Neutrophil (primary cell): ENCODE results near the gene ID4.

Source experiments
- H3K27ac ChIP-seq: fragments of 200-600 bp; sonication (generic); 2 replicates; pipeline ENCODE4 v1.5.1; 2016; ENCODE audit warnings: mild to moderate bottlenecking, moderate library complexity
- H3K27me3 ChIP-seq: fragments of 200-600 bp; sonication (generic); 2 replicates; pipeline ENCODE4 v1.6.0; 2016; ENCODE audit warnings: mild to moderate bottlenecking
- H3K36me3 ChIP-seq: fragments of 200-600 bp; sonication (generic); 2 replicates; pipeline ENCODE4 v1.5.1; 2017
- H3K4me1 ChIP-seq, 2 experiments: fragments of 200-600 bp in 1 of 2; sonication (generic) in 1 of 2; 1 replicate in 1 of 2; 2 replicates in 1 of 2; pipeline versions ENCODE4 v1.5.1 to v1.6.1; 2013 to 2016; ENCODE audit warnings: low read depth in 1 of 2, low read length in 1 of 2, mild to moderate bottlenecking in 1 of 2, moderate library complexity in 1 of 2; ENCODE audit not compliant: control insufficient read depth in 1 of 2, insufficient read depth in 1 of 2
- H3K4me3 ChIP-seq, 2 experiments: fragments of 200-600 bp in 1 of 2; sonication (generic) in 1 of 2; 1 replicate in 1 of 2; 2 replicates in 1 of 2; pipeline ENCODE4 v1.5.1; 2013 to 2016; ENCODE audit warnings: low read depth in 1 of 2, low read length in 1 of 2, mild to moderate bottlenecking in 1 of 2, moderate library complexity in 1 of 2
- H3K9me3 ChIP-seq: fragments of 200-600 bp; sonication (generic); 2 replicates; pipeline ENCODE4 v1.5.1; 2016
- CTCF ChIP-seq: fragments of 200-600 bp; sonication (generic); IDR thresholded peaks from 2 replicates; pipeline ENCODE4 v1.5.1; 2016; ENCODE audit warnings: antibody characterized with exemption

Gene ID4

GRCh38 chr6:19796452-19796851 is 40.7 kb upstream of the ID4 start:
- no peaks in the 10 kb centered on the region for H3K4me1 ChIP-seq
- no peak for TF ChIP-seq CTCF
- no peaks in the 10 kb centered on the region for H3K9me3 ChIP-seq
- H3K4me3 ChIP-seq: no peak overlapping the region
- H3K36me3 ChIP-seq: no peaks in the 10 kb centered on the region
- no peak overlapping the region for H3K27ac ChIP-seq
- peaks cover 4% of the 10 kb centered on the region for H3K27me3 ChIP-seq

- H3K36me3 ChIP-seq: no peaks in the 10 kb centered on the region
- TF ChIP-seq CTCF: no peak
Measured at GRCh38 chr6:19798362-19798761, 38.8 kb upstream of the ID4 start.

GRCh38 chr6:19802656-19803055 is 34.5 kb upstream of the ID4 start:
- Histone ChIP-seq H3K4me3 (no peak overlapping the region), H3K36me3 (no peaks in the 10 kb centered on the region), H3K9me3 (no peaks in the 10 kb centered on the region), H3K27ac (no peak overlapping the region), H3K4me1 (no peaks in the 10 kb centered on the region), H3K27me3 (peaks cover 56% of the 10 kb centered on the region)
- TF ChIP-seq CTCF: no peak

More at GRCh38 chr6:19798362-19798761, 38.8 kb upstream of the ID4 start:
- no peaks in the 10 kb centered on the region for H3K9me3 ChIP-seq
- no peaks in the 10 kb centered on the region for H3K4me1 ChIP-seq
- H3K27ac ChIP-seq: no peak overlapping the region
- H3K27me3 ChIP-seq: peaks cover 22% of the 10 kb centered on the region
- H3K4me3 ChIP-seq: no peak overlapping the region

- Histone ChIP-seq H3K27ac (no peak overlapping the region), H3K36me3 (no peaks in the 10 kb centered on the region), H3K4me1 (no peaks in the 10 kb centered on the region), H3K27me3 (peaks cover 61% of the 10 kb centered on the region), H3K4me3 (no peak overlapping the region), H3K9me3 (no peaks in the 10 kb centered on the region)
- no peak for TF ChIP-seq CTCF
Measured at GRCh38 chr6:19803331-19804204, 33.6 kb upstream of the ID4 start.

- Histone ChIP-seq H3K9me3 (no peaks in the 10 kb centered on the region), H3K4me1 (no peaks in the 10 kb centered on the region), H3K27me3 (peaks cover 64% of the 10 kb centered on the region), H3K4me3 (no peak overlapping the region), H3K36me3 (no peaks in the 10 kb centered on the region), H3K27ac (no peak overlapping the region)
- no peak for TF ChIP-seq CTCF
Measured at GRCh38 chr6:19804205-19805128, 32.7 kb upstream of the ID4 start.
